ENCODE results near the gene TMEM120B.

TMEM120B gene

DNA sequence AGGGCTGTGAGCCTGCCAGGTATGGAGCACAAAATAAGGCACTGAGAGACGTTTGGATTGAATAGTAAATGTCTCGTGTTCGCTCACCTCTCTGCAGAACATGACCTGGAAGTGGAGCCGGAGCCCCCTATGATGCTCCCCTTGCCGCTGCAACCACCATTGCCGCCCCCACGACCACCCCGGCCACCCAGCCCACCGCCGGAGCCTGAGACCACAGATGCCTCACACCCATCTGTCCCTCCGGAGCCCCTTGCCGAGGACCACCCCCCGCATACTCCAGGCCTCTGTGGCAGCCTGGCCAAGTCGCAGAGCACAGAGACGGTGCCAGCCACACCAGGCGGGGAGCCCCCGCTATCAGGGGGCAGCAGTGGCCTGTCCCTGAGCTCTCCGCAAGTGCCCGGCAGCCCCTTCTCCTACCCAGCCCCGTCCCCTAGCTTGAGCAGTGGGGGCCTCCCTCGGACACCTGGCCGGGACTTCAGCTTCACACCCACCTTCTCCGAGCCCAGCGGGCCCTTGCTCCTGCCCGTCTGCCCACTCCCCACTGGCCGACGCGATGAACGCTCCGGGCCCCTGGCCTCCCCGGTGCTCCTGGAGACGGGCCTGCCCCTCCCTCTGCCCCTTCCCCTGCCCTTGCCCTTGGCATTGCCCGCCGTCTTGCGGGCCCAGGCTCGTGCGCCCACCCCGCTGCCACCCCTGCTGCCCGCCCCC lies 110.0 kb downstream of the TMEM120B start:
- TF ChIP-seq TAF1 (IDR thresholded peaks at IDR 0.05; ENCODE audit: low read depth, low read length): no peak
- TF ChIP-seq SPI1 (IDR thresholded peaks at IDR 0.05; ENCODE audit: low read depth, low read length): no peak
- no peak for TF ChIP-seq PAX5 (IDR thresholded peaks at IDR 0.05; ENCODE audit: insufficient read depth, low read length, severe bottlenecking)
- no peak for TF ChIP-seq POU2F2 (IDR thresholded peaks at IDR 0.05; ENCODE audit: low read depth, low read length)
- no peak for TF ChIP-seq POLR2AphosphoS5 (IDR thresholded peaks at IDR 0.05; ENCODE audit: low read depth, low read length)
- no peak for TF ChIP-seq POLR2A (IDR thresholded peaks at IDR 0.05; ENCODE audit: low read depth, low read length)
- DNase-seq (ENCODE audit: insufficient read length, low spot score) (no peak), FAIRE-seq (no peak)

DNA sequence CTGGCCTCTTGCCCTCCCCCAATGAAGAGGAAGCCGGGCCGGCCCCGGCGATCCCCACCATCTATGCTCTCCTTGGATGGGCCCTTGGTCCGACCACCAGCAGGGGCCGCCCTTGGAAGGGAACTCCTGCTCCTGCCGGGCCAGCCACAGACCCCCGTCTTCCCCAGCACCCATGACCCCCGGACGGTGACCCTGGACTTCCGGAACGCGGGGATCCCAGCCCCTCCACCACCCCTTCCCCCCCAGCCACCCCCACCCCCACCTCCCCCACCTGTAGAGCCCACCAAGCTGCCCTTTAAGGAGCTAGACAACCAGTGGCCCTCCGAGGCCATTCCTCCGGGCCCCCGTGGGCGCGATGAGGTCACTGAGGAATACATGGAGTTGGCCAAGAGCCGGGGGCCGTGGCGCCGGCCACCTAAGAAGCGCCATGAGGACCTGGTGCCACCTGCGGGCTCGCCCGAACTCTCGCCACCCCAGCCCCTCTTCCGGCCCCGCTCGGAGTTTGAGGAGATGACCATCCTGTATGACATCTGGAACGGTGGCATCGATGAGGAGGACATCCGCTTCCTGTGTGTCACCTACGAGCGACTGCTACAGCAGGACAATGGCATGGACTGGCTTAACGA lies 110.7 kb downstream of the TMEM120B start:
- TF ChIP-seq POU2F2 (IDR thresholded peaks at IDR 0.05; ENCODE audit: low read depth, low read length) (no peak), SPI1 (IDR thresholded peaks at IDR 0.05; ENCODE audit: low read depth, low read length) (no peak), PAX5 (IDR thresholded peaks at IDR 0.05; ENCODE audit: insufficient read depth, low read length, severe bottlenecking) (no peak), TAF1 (IDR thresholded peaks at IDR 0.05; ENCODE audit: low read depth, low read length) (no peak), POLR2AphosphoS5 (IDR thresholded peaks at IDR 0.05; ENCODE audit: low read depth, low read length) (no peak), POLR2A (IDR thresholded peaks at IDR 0.05; ENCODE audit: low read depth, low read length) (no peak)
- FAIRE-seq (no peak), DNase-seq (ENCODE audit: insufficient read length, low spot score) (no peak)

DNA sequence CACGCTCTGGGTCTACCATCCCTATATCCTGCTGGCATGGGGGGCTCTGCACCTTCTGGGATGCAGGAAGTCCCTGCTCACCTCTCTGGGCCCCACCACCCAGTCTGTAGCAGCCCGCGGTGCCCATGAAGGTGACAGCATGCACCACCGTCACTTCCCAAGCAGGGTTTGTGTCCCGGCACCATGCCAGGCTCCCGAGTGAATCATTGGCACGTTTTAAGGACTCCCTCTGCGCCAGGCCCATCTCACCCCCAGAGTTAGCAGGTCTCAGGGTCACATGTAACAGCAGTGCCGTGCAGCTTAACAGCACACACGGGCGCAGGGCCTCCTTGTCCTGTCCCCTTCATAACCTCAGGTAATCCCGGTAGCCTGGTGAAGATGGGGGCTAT lies 111.2 kb downstream of the TMEM120B start:
- FAIRE-seq: peak; percentile 75
- TF ChIP-seq POLR2A (IDR thresholded peaks at IDR 0.05; ENCODE audit: low read depth, low read length): no peak
- no peak for TF ChIP-seq POU2F2 (IDR thresholded peaks at IDR 0.05; ENCODE audit: low read depth, low read length)
- no peak for TF ChIP-seq PAX5 (IDR thresholded peaks at IDR 0.05; ENCODE audit: insufficient read depth, low read length, severe bottlenecking)
- TF ChIP-seq SPI1 (IDR thresholded peaks at IDR 0.05; ENCODE audit: low read depth, low read length): no peak
- TF ChIP-seq POLR2AphosphoS5 (IDR thresholded peaks at IDR 0.05; ENCODE audit: low read depth, low read length): no peak
- TF ChIP-seq TAF1 (IDR thresholded peaks at IDR 0.05; ENCODE audit: low read depth, low read length): no peak
- no peak for DNase-seq (ENCODE audit: insufficient read length, low spot score)

DNA sequence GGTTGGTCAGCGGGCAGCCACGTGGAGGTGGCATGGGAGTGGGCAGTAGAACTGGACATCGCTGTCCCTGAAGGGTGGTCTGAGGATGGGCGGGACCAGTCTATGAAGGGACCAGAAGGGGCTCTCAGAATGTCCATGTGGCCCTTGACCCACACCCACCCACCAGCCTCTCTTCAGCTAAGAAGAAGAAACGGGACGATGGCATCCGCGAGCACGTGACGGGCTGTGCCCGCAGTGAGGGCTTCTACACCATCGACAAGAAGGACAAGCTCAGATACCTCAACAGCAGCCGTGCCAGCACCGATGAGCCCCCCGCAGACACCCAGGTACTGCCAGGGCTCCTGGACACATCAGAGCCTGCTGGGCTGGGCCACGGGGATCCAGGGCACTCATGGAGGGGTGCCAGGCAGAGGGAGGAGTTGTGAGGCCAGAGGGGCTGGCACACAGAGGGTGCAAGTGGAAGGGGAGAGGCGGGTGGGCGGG lies 112.5 kb downstream of the TMEM120B start:
- TF ChIP-seq TAF1 (IDR thresholded peaks at IDR 0.05; ENCODE audit: low read depth, low read length) (no peak), POU2F2 (IDR thresholded peaks at IDR 0.05; ENCODE audit: low read depth, low read length) (no peak), POLR2A (IDR thresholded peaks at IDR 0.05; ENCODE audit: low read depth, low read length) (no peak), PAX5 (IDR thresholded peaks at IDR 0.05; ENCODE audit: insufficient read depth, low read length, severe bottlenecking) (no peak), POLR2AphosphoS5 (IDR thresholded peaks at IDR 0.05; ENCODE audit: low read depth, low read length) (no peak), SPI1 (IDR thresholded peaks at IDR 0.05; ENCODE audit: low read depth, low read length) (no peak)
- FAIRE-seq (no peak), DNase-seq (ENCODE audit: insufficient read length, low spot score) (no peak)

DNA sequence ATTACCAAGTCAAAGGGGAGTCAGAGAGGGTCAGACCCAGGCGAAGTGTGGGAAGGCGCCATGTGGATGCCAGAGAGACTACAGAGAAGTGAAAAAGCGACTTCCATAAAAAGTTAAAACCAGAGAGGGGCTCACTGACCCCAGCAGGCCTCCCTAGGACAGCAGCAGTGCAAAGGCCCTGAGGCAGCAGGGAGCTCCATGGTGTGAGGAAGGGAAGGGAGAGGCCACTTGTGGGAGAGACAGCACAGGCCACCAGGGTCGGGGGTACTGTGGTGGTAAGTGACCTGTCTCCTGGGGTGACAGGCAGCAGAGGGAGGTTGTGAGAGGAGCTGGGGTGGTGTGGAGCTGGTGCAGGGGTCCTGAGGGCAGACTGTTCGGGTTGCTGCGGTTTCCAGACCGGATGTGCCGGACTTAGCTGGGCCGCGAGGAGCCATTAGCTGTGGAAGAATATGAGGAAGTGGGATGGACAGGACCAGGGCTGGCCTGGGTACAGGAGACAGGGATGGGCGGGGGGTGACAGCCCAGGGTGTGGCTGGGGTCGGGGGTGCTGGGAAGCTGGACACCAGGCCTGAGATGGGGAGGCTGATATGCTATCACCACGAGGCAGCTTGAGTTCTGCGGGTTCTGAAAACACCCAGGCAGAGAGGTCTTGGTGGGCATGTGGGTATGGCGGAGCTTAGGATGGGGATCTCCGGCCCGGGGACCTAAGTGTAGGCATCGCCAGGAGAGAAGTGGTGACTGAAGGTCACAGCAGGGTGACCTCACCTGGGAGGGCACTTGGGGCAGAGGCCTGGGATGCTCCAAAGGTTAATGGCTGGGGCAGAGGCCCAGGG lies 114.0 kb downstream of the TMEM120B start:
- no peak for FAIRE-seq
- TF ChIP-seq POU2F2 (IDR thresholded peaks at IDR 0.05; ENCODE audit: low read depth, low read length): no peak
- no peak for TF ChIP-seq SPI1 (IDR thresholded peaks at IDR 0.05; ENCODE audit: low read depth, low read length)
- no peak for TF ChIP-seq POLR2A (IDR thresholded peaks at IDR 0.05; ENCODE audit: low read depth, low read length)
- no peak for TF ChIP-seq POLR2AphosphoS5 (IDR thresholded peaks at IDR 0.05; ENCODE audit: low read depth, low read length)
- TF ChIP-seq TAF1 (IDR thresholded peaks at IDR 0.05; ENCODE audit: low read depth, low read length): no peak
- TF ChIP-seq PAX5 (IDR thresholded peaks at IDR 0.05; ENCODE audit: insufficient read depth, low read length, severe bottlenecking): no peak
- no peak for DNase-seq (ENCODE audit: insufficient read length, low spot score)

DNA sequence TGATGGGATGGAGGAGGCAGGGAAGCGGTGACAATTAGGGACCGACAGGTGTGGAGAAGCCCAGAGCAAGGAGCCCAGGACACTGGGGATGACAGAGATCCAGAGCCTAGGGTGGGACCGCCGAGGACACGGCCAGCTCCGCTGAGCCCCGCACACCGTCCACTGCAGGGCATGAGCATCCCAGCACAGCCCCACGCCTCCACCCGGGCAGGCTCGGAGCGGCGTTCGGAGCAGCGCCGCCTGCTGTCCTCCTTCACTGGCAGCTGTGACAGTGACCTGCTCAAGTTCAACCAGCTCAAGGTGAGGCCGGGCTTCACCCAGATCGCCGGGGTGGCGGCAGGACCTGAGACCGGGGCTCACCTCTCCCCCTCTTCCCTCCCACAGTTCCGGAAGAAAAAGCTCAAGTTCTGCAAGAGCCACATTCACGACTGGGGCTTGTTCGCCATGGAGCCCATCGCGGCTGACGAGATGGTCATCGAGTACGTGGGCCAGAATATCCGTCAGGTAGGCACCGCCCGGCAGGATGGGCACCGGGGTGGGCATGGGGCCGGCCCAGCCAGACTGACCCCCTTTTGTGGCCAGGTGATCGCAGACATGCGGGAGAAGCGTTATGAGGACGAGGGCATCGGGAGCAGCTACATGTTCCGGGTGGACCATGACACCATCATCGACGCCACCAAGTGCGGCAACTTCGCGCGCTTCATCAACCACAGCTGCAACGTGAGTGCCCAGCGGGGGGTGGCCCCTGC lies 115.0 kb downstream of the TMEM120B start:
- FAIRE-seq (no peak), DNase-seq (ENCODE audit: insufficient read length, low spot score) (no peak)
- TF ChIP-seq POU2F2 (IDR thresholded peaks at IDR 0.05; ENCODE audit: low read depth, low read length) (no peak), SPI1 (IDR thresholded peaks at IDR 0.05; ENCODE audit: low read depth, low read length) (no peak), POLR2A (IDR thresholded peaks at IDR 0.05; ENCODE audit: low read depth, low read length) (no peak), POLR2AphosphoS5 (IDR thresholded peaks at IDR 0.05; ENCODE audit: low read depth, low read length) (no peak), PAX5 (IDR thresholded peaks at IDR 0.05; ENCODE audit: insufficient read depth, low read length, severe bottlenecking) (no peak), TAF1 (IDR thresholded peaks at IDR 0.05; ENCODE audit: low read depth, low read length) (no peak)

DNA sequence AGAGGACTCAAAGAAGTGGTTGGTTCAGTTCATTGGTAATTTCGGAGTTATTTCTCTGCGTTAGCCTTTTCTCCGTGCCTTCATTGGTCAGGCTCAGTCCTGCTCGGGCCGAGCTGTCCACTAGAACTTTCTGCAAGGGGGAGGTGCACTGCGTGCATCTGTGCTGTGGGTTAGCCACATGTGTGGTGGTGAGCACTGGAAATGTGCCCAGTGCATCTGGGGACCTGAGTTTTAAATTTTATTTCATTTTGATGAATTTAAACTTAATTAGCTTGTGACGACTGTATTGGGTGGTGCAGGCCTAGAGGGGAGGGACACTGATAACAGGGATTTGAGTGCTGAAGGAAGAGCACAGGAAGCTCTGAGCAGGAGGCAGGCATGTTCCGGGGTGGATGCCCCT lies 115.8 kb downstream of the TMEM120B start:
- FAIRE-seq: no peak
- TF ChIP-seq POU2F2 (IDR thresholded peaks at IDR 0.05; ENCODE audit: low read depth, low read length): no peak
- no peak for DNase-seq (ENCODE audit: insufficient read length, low spot score)

DNA sequence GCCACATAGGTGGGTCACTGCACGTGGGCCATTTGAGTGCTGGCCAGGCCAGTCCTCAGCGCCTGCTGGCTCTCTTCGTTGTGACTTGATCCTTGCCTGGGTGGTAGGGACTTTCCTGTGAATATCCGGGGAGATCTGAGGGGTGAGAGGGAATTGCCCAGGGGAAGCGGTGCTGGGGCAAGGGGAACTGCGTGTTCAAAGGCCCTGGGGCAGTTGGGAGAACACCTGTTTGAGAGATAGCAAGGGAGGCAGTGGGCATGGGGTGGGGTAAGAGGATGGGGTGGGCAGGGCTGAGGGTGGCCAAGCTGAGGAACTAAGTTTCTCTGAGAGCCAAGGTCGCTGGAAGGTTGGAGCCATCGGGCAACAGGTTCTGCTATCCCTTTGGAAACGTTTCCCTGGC lies 116.3 kb downstream of the TMEM120B start:
- no peak for DNase-seq (ENCODE audit: insufficient read length, low spot score)
- TF ChIP-seq POLR2A (IDR thresholded peaks at IDR 0.05; ENCODE audit: low read depth, low read length) (no peak), PAX5 (IDR thresholded peaks at IDR 0.05; ENCODE audit: insufficient read depth, low read length, severe bottlenecking) (no peak), POLR2AphosphoS5 (IDR thresholded peaks at IDR 0.05; ENCODE audit: low read depth, low read length) (no peak), SPI1 (IDR thresholded peaks at IDR 0.05; ENCODE audit: low read depth, low read length) (no peak), TAF1 (IDR thresholded peaks at IDR 0.05; ENCODE audit: low read depth, low read length) (no peak), POU2F2 (IDR thresholded peaks at IDR 0.05; ENCODE audit: low read depth, low read length) (no peak)
- no peak for FAIRE-seq
